NCI-H2227 treated with DMSO at 0.1 percent for 48 hours (cell line): Measurements from ENCODE around the gene MS4A15.
"Not testable (repeated sequence)": the region's sequence is repeated elsewhere in the genome, so short reads cannot be mapped to it uniquely, and the experiment has no call there.

ENCODE experiments used
- DNase-seq: peaks from one replicate; lab custom pipeline; 2025; lab: John Stamatoyannopoulos, UW

MS4A15 gene

GRCh38 chr11:60809249-60809648, 52.6 kb downstream of the MS4A15 start:
- DNase-seq: no peak

- DNase-seq: no peak
Measured at GRCh38 chr11:60809691-60810090, 53.0 kb downstream of the MS4A15 start.

DNA sequence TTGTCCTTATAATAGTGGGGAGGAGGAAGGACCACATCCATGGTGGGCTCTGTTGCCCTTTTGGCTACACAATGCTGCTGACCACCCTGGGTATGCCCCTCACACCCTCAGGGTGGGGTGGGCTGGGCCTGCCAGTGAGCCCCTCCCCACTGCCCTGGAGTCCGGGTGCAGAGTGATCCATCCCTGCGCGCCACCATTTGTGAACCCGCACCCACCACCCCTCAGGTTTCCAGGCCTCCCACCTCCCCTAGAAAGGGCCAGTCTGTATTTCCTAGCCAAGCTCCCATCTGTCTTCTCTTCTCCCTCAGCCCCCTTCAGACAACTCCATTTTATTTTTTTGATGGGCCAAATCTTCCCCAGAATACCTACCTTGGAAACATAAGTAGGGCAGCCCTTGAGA, 53.5 kb downstream of the MS4A15 start:
- no peak for DNase-seq

GRCh38 chr11:60810569-60810968, 53.9 kb downstream of the MS4A15 start:
- DNase-seq: no peak

- DNase-seq: no peak
Measured at GRCh38 chr11:60813324-60813723, 56.7 kb downstream of the MS4A15 start.

- no peak for DNase-seq
Measured at GRCh38 chr11:60814112-60814511, 57.4 kb downstream of the MS4A15 start.

- DNase-seq: no peak
Measured at GRCh38 chr11:60816590-60817157, 60.0 kb downstream of the MS4A15 start.

- no peak for DNase-seq
Measured at GRCh38 chr11:60818057-60818456, 61.4 kb downstream of the MS4A15 start.

GRCh38 chr11:60821827-60822599, 65.3 kb downstream of the MS4A15 start:
- DNase-seq: no peak

DNA sequence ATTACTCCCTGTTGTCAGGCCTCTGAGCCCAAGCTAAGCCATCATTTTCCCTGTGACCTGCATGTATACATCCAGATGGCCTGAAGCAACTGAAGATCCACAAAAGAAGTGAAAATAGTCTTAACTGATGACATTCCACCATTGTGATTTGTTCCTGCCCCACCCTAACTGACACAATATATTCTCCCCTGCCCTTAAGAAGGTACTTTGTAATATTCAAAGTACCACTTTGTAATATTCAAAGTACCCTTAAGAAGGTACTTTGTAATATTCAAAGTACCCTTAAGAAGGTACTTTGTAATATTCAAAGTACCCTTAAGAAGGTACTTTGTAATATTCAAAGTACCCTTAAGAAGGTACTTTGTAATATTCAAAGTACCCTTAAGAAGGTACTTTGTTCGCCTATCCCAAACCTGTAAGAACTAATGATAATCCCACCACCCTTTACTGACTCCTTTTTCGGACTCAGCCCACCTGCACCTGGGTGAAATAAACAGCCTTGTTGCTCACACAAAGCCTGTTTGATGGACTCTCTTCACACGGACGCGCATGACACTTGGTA, 67.2 kb downstream of the MS4A15 start:
- DNase-seq: not testable (repeated sequence)

- DNase-seq: no peak
Measured at GRCh38 chr11:60825118-60825517, 68.5 kb downstream of the MS4A15 start.

GRCh38 chr11:60825790-60826189, 69.1 kb downstream of the MS4A15 start:
- DNase-seq: no peak
